GM12878 (cell line): ENCODE results near the gene TGFBI.

Experiments used
- CHD2 ChIP-seq: IDR thresholded peaks from 2 replicates; pipeline ENCODE4 v1.6.1; 2011; ENCODE audit warnings: low read depth, low read length, improper control_type of control experiment, borderline replicate concordance
- SMAD1 ChIP-seq: fragments of 450-650 bp; IDR thresholded peaks from 2 replicates; pipeline ENCODE4 v1.6.1; 2018; ENCODE audit warnings: mild to moderate bottlenecking, low read depth; ENCODE audit not compliant: partially characterized antibody

DNA sequence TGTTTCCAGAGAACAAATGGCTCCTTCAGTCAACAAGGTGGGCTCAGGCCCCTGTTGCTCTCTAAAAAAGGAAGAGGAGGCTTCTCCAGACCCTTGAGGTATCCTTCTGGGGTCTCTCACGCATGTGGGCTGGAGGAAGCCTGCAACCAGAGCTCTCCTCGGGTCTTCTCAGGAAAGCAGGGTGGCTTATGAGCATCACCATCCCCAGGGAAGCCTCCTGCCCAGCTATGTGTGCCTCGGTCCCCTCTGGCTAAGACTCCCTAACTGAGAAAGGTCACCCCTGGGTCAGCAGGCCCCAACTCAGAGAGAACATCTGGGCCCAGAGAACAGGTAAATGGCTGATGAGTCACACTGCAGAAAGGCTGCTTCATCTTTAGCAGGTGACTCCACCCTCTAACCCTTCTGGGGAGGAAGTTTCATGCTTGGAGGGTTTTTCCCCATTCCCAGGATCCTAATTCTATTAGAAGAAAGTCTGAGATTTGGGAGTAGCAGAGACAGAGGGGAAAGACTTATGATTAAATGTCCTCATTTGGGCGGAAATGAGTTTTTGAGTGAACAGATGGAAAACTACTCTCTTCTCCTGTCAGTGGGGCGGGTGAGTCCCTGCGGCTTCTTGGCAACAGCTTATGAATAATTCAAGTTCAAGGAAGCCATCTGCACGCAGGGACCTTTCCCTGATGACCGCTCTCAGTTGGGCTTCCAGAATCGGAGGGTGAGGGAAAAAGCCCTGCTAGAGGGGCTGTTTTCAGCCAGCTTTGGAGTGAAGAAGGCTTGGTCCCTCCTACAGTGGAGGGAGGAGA lies 41.9 kb downstream of the TGFBI start:
- TF ChIP-seq CHD2 (no peak), SMAD1 (no peak)
